Mesothelial cell of epicardium (in vitro differentiated cells): ENCODE measurements around the gene ANKRD13C. TPM values are rescaled to one million over a fixed set of nuclear protein-coding genes. Genes with fewer than 3 reads are reported as not detected.
"Not testable (repeated sequence)": the region's sequence is repeated elsewhere in the genome, so short reads cannot be mapped to it uniquely, and the experiment has no call there.

Experiments
- DNase-seq, 2 experiments: peaks; one replicate each; pipeline ENCODE4 v3.0.0; 2021; ENCODE audit warnings: low spot score in 2 of 2; ENCODE audit not compliant: unreplicated experiment in 2 of 2
- H3K27ac Mint-ChIP-seq: 2 replicates; pipeline ENCODE4 v1.8.0; 2021; ENCODE audit warnings: mixed read lengths
- H3K27me3 Mint-ChIP-seq: 2 replicates; pipeline ENCODE4 v1.8.0; 2021; ENCODE audit warnings: low read depth, mixed read lengths
- H3K36me3 Mint-ChIP-seq: 2 replicates; pipeline ENCODE4 v1.8.0; 2021; ENCODE audit warnings: mixed read lengths
- H3K4me1 Mint-ChIP-seq: 2 replicates; pipeline ENCODE4 v1.8.0; 2021; ENCODE audit warnings: mixed read lengths
- H3K4me3 Mint-ChIP-seq: 2 replicates; pipeline ENCODE4 v1.8.0; 2021; ENCODE audit warnings: mild to moderate bottlenecking, moderate library complexity, mixed read lengths
- H3K9me3 Mint-ChIP-seq: 2 replicates; pipeline ENCODE4 v1.8.0; 2021; ENCODE audit warnings: mixed read lengths
- CTCF ChIP-seq: fragments of 200-600 bp; sonication (generic); IDR thresholded peaks from one replicate; pipeline ENCODE4 v1.5.0; 2021; ENCODE audit warnings: antibody characterized with exemption; ENCODE audit not compliant: unreplicated experiment
- total RNA-seq: library from RNA; stranded (reverse); gene quantifications from 3 replicates; pipeline ENCODE4 v1.2.1, GENCODE V29; 2021

ANKRD13C gene
- total RNA-seq, 1 donor from 2014 or later = 23.7 TPM

- TF ChIP-seq CTCF = no peak
- Mint-ChIP-seq H3K27ac (no peak overlapping the region), H3K4me3 (no peak overlapping the region), H3K9me3 (no peaks in the 10 kb centered on the region), H3K27me3 (no peaks in the 10 kb centered on the region), H3K36me3 (no peaks in the 10 kb centered on the region), H3K4me1 (no peaks in the 10 kb centered on the region)
- no peak for DNase-seq
Observed at GRCh38 chr1:70383483-70383882, 29.0 kb upstream of the ANKRD13C start.

- Mint-ChIP-seq H3K4me1 (no peaks in the 10 kb centered on the region), H3K27ac (no peak overlapping the region), H3K36me3 (no peaks in the 10 kb centered on the region), H3K9me3 (no peaks in the 10 kb centered on the region), H3K27me3 (no peaks in the 10 kb centered on the region), H3K4me3 (no peak overlapping the region)
- no peak for DNase-seq
- TF ChIP-seq CTCF = no peak
Observed at GRCh38 chr1:70382682-70383081, 28.2 kb upstream of the ANKRD13C start.

GRCh38 chr1:70376196-70376595 is 21.7 kb upstream of the ANKRD13C start:
- no peak for DNase-seq
- no peak for TF ChIP-seq CTCF
- peaks cover 5% of the 10 kb centered on the region for H3K4me1 Mint-ChIP-seq
- H3K36me3 Mint-ChIP-seq = no peaks in the 10 kb centered on the region
- H3K27ac Mint-ChIP-seq = no peak overlapping the region
- no peaks in the 10 kb centered on the region for H3K9me3 Mint-ChIP-seq
- no peak overlapping the region for H3K4me3 Mint-ChIP-seq
- H3K27me3 Mint-ChIP-seq = no peaks in the 10 kb centered on the region

GRCh38 chr1:70373580-70373979 is 19.1 kb upstream of the ANKRD13C start:
- H3K27me3 Mint-ChIP-seq, H3K36me3 Mint-ChIP-seq, H3K4me1 Mint-ChIP-seq, H3K4me3 Mint-ChIP-seq, DNase-seq, H3K9me3 Mint-ChIP-seq: not testable (repeated sequence)
- H3K27ac Mint-ChIP-seq = peak overlapping the region; percentile 41

- Mint-ChIP-seq H3K9me3 (no peaks in the 10 kb centered on the region), H3K4me1 (peaks cover 5% of the 10 kb centered on the region), H3K36me3 (no peaks in the 10 kb centered on the region), H3K27me3 (no peaks in the 10 kb centered on the region), H3K4me3 (no peak overlapping the region), H3K27ac (no peak overlapping the region)
- DNase-seq = no peak
- no peak for TF ChIP-seq CTCF
Observed at GRCh38 chr1:70372426-70372825, 17.9 kb upstream of the ANKRD13C start.

- H3K36me3 Mint-ChIP-seq, H3K4me1 Mint-ChIP-seq, H3K27me3 Mint-ChIP-seq, H3K9me3 Mint-ChIP-seq, DNase-seq, H3K27ac Mint-ChIP-seq, H3K4me3 Mint-ChIP-seq: not testable (repeated sequence)
Observed at GRCh38 chr1:70371586-70371985, 17.1 kb upstream of the ANKRD13C start.

GRCh38 chr1:70367397-70367796 is 12.9 kb upstream of the ANKRD13C start:
- H3K27ac Mint-ChIP-seq, H3K36me3 Mint-ChIP-seq, H3K4me1 Mint-ChIP-seq, H3K9me3 Mint-ChIP-seq, H3K27me3 Mint-ChIP-seq, H3K4me3 Mint-ChIP-seq, DNase-seq: not testable (repeated sequence)

GRCh38 chr1:70366997-70367396 is 12.5 kb upstream of the ANKRD13C start:
- H3K4me3 Mint-ChIP-seq = not testable (repeated sequence)

GRCh38 chr1:70366425-70366952 is 12.0 kb upstream of the ANKRD13C start:
- DNase-seq, H3K36me3 Mint-ChIP-seq, H3K4me3 Mint-ChIP-seq, H3K27me3 Mint-ChIP-seq, H3K9me3 Mint-ChIP-seq, H3K27ac Mint-ChIP-seq: not testable (repeated sequence)
- peaks cover 18% of the 10 kb centered on the region for H3K4me1 Mint-ChIP-seq

More at GRCh38 chr1:70366997-70367396, 12.5 kb upstream of the ANKRD13C start:
- peaks cover 12% of the 10 kb centered on the region for H3K4me1 Mint-ChIP-seq
- H3K27me3 Mint-ChIP-seq, H3K36me3 Mint-ChIP-seq, DNase-seq, H3K27ac Mint-ChIP-seq, H3K9me3 Mint-ChIP-seq: not testable (repeated sequence)
